Measurements from ENCODE around the gene SHB.

GRCh38 chr9:38071470-38072134 is 2.6 kb upstream of the SHB start:
- TF ChIP-seq EZH2 (IDR thresholded peaks at IDR 0.05; ENCODE audit: low read depth), result no peak
- no peak for TF ChIP-seq CTCF (conservative IDR thresholded peaks at IDR 0.05)
